Fibroblast of the aortic adventitia (primary cell): ENCODE measurements around the gene CYTH4. TPM values are rescaled to one million over a fixed set of nuclear protein-coding genes. Genes with fewer than 3 reads are reported as not detected.
A peak's percentile ranks its signal among the peaks of the same experiment; 100 is the strongest.
"Not testable (repeated sequence)": the region's sequence is repeated elsewhere in the genome, so short reads cannot be mapped to it uniquely, and the experiment has no call there.

ENCODE experiments used
- DNase-seq: peaks from one replicate; pipeline ENCODE4 v3.0.0-alpha.2; 2010; ENCODE audit warnings: low read depth
- H3K4me3 ChIP-seq: 2 replicates; pipeline ENCODE4 v1.5.1; 2011; ENCODE audit warnings: low read depth, mild to moderate bottlenecking, control low read depth, low read length, moderate library complexity
- CTCF ChIP-seq: IDR thresholded peaks from 2 replicates; pipeline ENCODE4 v1.5.1; 2011; ENCODE audit warnings: mild to moderate bottlenecking, low read length, control low read depth, inconsistent platforms; ENCODE audit not compliant: insufficient read depth
- total RNA-seq: library from RNA; depleted of rRNA; stranded (reverse); fragments of >200 nt; gene quantifications from 2 replicates; pipeline ENCODE4 v1.2.3, GENCODE V29; 2012; ENCODE audit warnings: low replicate concordance

Gene CYTH4
- total RNA-seq, 1 donor: 0.72 TPM

GRCh38 chr22:37326726-37327125, 44.4 kb downstream of the CYTH4 start:
- no peak for DNase-seq
- H3K4me3 ChIP-seq: no peak overlapping the region
- no peak for TF ChIP-seq CTCF

- H3K4me3 ChIP-seq: no peak overlapping the region
- DNase-seq: peak; percentile 56
- TF ChIP-seq CTCF: no peak
These were observed 45.7 kb downstream of the CYTH4 start for GRCh38 chr22:37328017-37328416.

GRCh38 chr22:37328538-37329237, 46.4 kb downstream of the CYTH4 start:
- H3K4me3 ChIP-seq, DNase-seq: not testable (repeated sequence)

GRCh38 chr22:37329238-37330140, 47.2 kb downstream of the CYTH4 start:
- H3K4me3 ChIP-seq: no peak overlapping the region
- TF ChIP-seq CTCF: no peak
- DNase-seq: no peak

- H3K4me3 ChIP-seq: no peak overlapping the region
- TF ChIP-seq CTCF: no peak
- peak; percentile 61 for DNase-seq
These were observed 48.1 kb downstream of the CYTH4 start for GRCh38 chr22:37330200-37331033.

- no peak overlapping the region for H3K4me3 ChIP-seq
- TF ChIP-seq CTCF: no peak
- DNase-seq: peak; percentile 51
These were observed 48.7 kb downstream of the CYTH4 start for GRCh38 chr22:37331034-37331428.
